ENCODE measurements around the gene RNFT1.
"Not testable (repeated sequence)": the region's sequence is repeated elsewhere in the genome, so short reads cannot be mapped to it uniquely, and the experiment has no call there.

Gene RNFT1

GRCh38 chr17:59920637-59921036 lies 43.9 kb downstream of the RNFT1 start:
- not testable (repeated sequence) for DNase-seq

DNA sequence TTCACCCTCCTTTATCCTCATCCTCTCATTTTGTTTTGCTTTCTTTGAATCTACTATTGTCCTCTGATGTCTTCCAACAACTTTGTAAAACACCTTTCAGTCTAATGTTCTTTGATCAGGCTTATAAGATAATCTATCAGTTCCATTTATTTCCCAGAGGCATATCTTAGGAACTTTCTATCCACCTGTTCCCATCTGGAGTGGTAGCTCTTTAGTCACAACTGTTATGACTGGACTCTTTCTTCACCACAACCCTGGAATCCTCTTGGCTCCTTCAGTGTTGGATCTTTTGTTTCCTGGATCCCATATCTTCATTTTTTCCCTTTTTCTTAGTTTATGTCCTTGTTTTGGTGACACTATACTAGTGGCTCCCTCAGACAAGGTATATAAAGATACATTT lies 48.1 kb downstream of the RNFT1 start:
- no peak for DNase-seq

- no peak for DNase-seq
Observed at GRCh38 chr17:59914274-59914854, 50.2 kb downstream of the RNFT1 start.

GRCh38 chr17:59907467-59907866 lies 57.1 kb downstream of the RNFT1 start:
- no peak for DNase-seq

DNA sequence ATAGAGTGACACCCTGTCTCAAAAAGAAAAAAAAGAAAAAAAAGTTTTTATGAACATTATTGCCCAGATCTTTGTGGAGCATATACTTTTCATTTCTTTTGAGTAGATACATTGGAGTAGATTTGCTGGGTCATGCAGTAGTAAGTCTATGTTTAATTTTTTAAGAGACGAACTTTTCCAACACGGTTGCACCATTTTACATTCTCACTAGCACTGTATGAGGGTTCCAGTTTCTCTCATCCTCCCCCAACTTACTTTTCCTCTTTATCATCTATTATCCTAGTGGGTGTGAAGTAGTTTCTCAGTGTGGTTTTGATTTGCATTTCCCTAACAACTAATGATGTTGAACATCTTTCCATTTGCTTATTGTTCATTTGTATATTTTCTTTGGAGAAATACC lies 61.1 kb downstream of the RNFT1 start:
- DNase-seq: no peak

All from C1 segment of cervical spinal cord (tissue), 14 donors.